ENCODE data around the gene CPAMD8. TPM values are rescaled to one million over a fixed set of nuclear protein-coding genes. Genes with fewer than 3 reads are reported as not detected.

Gene CPAMD8
- total and polyA plus RNA-seq, 2 donors (not counting 3 experiments of a cell fraction or from before 2014, with no cell fraction given): 2.2 to 3.9 TPM

DNA sequence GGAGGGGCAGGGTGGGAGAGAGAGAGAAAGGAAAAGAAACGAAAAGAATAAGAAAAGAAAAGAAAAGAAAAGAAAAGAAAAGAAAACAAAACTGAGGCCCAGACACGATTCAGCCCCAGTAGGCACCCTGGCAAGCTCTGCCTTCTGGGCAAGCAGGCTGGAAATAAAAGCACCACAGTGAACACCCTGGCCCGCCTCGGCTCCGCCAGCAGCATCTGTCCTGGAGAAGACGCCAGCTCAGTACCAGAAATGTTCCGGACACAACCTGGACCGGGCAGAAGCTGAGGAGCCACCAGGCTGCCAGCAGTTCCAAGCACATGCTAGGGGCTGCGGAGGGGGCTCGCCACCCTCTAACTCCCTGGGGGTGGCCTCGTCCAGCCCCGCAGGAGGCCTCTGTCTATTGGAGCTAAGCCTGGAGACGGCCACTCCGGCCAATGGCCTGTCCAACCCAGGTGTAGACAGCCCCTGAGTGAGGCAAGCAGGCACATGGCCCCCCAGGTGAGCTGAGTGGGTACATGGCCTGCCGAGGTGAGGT, 11.4 kb upstream of the CPAMD8 start:
- no peak overlapping the region for H3K4me2 ChIP-seq (ENCODE audit: insufficient read depth, low read length)
- H3K4me1 ChIP-seq (ENCODE audit: control insufficient read depth, extremely low read depth, insufficient read depth, low read length): no peaks in the 10 kb centered on the region
- no peaks in the 10 kb centered on the region for H4K20me1 ChIP-seq (replicated peaks; ENCODE audit: control insufficient read depth, extremely low read depth, insufficient read depth, low read length)
- CTCF ChIA-PET: interaction anchor here (0.5 kb wide), 1 partner anchor 8 kb away, joined by 3 read pairs; no protein-coding TSS in a partner anchor
- no peak for FAIRE-seq
- no peak overlapping the region for H3K27ac ChIP-seq (ENCODE audit: insufficient read depth, low read depth, low read length)
- DNase-seq (ENCODE audit: low read depth, low spot score): no peak
- H2AFZ ChIP-seq (ENCODE audit: low read depth, low read length): no peak overlapping the region
- H3K4me3 ChIP-seq (replicated peaks in 1 of 3; ENCODE audit: insufficient read depth in 1 of 3, low read depth in 1 of 3, low read length in 3 of 3): no peak overlapping the region
- POLR2A ChIA-PET: no interaction called here
- TF ChIP-seq MYC (IDR thresholded peaks at IDR 0.05; ENCODE audit: low read depth, low read length) (no peak), CTCF (IDR thresholded peaks at IDR 0.05; ENCODE audit: extremely low read depth in 1 of 2, insufficient read depth in 1 of 2, low read depth in 1 of 2, low read length in 2 of 2) (no peak), POLR2A (IDR thresholded peaks at IDR 0.05; ENCODE audit: low read depth, low read length) (no peak), POLR2AphosphoS5 (IDR thresholded peaks at IDR 0.05; ENCODE audit: insufficient read depth, low read depth, low read length) (no peak), EZH2 (IDR thresholded peaks at IDR 0.05; ENCODE audit: borderline replicate concordance, low read depth, low read length, severe bottlenecking) (no peak), FOS (IDR thresholded peaks at IDR 0.05; ENCODE audit: borderline replicate concordance, insufficient read depth, low read length) (no peak), JUN (IDR thresholded peaks at IDR 0.05; ENCODE audit: borderline replicate concordance, insufficient read depth, insufficient read length, low read depth) (no peak), GATA2 (IDR thresholded peaks at IDR 0.05; ENCODE audit: insufficient read depth, insufficient read length, low read depth, low read length) (no peak)
- TF ChIP-seq, protein P1, sequence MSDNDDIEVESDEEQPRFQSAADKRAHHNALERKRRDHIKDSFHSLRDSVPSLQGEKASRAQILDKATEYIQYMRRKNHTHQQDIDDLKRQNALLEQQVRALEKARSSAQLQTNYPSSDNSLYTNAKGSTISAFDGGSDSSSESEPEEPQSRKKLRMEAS (IDR thresholded peaks at IDR 0.05; ENCODE audit: insufficient read depth, insufficient read length): no peak
- H3K9ac ChIP-seq (replicated peaks; ENCODE audit: extremely low read depth, insufficient read depth, low read length): no peak overlapping the region
- no peaks in the 10 kb centered on the region for H3K36me3 ChIP-seq (ENCODE audit: control insufficient read depth in 2 of 2, extremely low read depth in 1 of 2, insufficient read depth in 2 of 2, low read length in 2 of 2)
- no peaks in the 10 kb centered on the region for H3K79me2 ChIP-seq (ENCODE audit: control insufficient read depth, insufficient read depth, low read length)
- no peaks in the 10 kb centered on the region for H3K9me3 ChIP-seq (replicated peaks; ENCODE audit: control insufficient read depth, insufficient read depth, low read length)
- H3K9me1 ChIP-seq (replicated peaks; ENCODE audit: control insufficient read depth, extremely low read depth, insufficient read depth, low read length): no peaks in the 10 kb centered on the region
- intact Hi-C loops (cut with micrococcal nuclease): no loop called here
- peaks cover 0 to 3% of the 10 kb centered on the region in 2 experiments for H3K27me3 ChIP-seq (ENCODE audit: control insufficient read depth in 2 of 2, insufficient read depth in 2 of 2, low read length in 2 of 2)
- dilution Hi-C loops (cut with MboI; ENCODE audit: extremely low pct_ligation_motif_present, low sequenced_read_pairs): no loop called here
- no TSS peak for BruUV-seq (replicated peaks)

All from endothelial cell of umbilical vein (primary cell).